ENCODE results near the gene CR1L.
"Not testable (repeated sequence)": the region's sequence is repeated elsewhere in the genome, so short reads cannot be mapped to it uniquely, and the experiment has no call there.

The CR1L gene

DNA sequence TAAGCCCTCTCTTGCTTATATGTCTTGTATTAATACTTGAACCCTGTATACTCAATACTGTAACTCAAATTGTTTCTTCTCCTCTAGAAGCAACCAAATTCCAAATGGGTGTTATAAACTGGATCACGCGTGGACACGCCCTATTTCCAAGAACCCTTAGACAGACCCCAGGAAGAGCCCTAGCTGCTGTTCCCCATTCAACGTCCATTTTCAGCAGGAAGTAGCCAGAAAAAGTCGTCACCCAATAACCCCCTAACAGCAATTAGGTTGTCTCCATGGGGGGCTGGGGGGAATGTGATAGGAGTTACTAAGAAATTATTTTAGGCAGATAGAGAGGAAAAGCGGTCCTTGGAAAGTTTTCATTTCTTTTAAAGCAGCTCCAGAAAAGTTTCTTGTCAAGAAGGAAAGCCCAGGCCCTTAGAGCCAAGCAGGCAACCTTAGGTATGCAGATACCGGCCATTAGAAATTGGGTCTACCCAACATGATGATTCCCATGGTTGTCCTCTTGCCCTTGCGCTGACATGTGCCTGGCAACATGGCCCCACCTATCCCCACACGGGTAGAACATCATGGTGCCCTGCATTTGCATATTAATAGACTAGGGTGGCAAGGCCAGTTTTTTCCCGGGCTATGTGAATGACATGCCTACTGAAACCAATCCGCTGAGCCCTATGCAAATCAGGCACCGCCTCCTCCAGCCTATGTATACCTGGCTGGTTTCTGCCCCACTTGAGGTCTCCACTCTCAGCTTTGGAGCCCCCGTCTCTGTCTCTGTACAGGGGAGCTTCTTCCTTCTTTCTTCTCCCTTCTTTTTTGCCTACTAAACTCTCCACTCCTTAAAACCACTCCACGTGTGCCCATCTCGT is 102.9 kb downstream of the CR1L start:
- DNase-seq, result no peak

DNA sequence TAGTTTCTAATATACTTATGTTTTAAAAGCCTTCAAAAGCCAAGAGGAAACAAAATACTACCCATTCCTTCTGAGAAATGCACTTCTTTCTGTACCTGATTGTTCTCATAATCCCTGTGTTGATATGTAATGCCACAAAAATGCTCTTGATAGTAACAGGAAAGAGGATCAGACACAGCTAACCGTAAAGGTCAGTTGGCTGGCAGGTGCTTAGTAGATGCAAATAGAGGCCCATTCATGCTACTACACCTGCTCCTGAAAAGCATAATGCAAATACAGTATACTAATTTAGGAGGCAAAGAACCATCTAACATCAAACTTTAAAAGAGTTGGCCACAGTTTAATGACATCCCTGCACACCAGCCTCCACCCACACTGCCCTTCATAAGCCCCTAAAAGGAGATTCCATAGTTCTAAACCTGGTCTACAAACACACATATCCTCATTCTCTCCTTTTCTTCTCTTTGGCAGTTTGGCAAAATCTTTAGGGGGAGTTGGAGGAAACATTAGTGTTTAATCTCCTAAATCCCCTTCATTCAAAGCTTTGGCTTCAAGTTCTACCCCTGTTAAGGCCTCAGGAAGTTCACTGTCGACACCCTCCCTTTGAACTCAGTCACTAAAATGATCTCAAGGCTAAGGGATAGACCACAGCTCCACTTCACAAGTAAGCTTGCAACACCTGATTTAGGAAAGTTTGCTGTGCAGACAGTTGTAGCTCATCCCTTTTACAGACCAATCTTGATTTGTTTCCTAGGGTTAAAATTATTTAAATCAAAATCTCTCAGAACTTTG is 104.0 kb downstream of the CR1L start:
- peak; percentile 22 for DNase-seq

DNA sequence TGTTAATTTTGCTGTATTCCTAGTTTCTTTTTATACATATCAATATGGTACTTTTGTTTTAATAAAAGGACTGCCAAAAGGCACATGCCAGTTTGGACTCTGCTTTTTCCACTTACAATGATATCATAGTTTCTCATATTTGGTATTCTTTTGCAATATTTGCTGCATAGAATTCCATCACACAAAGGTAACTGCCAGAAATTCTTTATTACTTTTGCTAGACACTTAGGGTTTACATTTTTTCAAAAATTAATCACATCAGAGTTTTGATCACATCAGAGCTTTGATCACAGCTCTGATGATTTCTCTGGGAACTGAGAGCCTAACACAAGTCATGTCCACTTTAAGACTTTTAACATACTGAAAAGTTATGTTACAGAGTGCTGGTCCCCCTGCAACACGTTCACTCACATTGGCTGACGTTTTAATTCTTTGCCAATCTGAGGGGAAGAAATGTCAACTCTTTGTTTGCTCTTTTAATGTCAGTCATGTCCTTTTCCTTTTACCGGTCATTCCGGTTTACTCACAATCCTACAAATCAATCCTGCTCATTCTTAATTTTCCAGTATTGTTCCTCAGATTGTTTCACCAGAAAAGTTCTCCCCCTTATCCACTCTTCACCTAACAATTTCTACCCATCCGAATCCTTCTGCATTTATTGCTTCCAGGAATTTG is 105.8 kb downstream of the CR1L start:
- DNase-seq, result no peak

DNA sequence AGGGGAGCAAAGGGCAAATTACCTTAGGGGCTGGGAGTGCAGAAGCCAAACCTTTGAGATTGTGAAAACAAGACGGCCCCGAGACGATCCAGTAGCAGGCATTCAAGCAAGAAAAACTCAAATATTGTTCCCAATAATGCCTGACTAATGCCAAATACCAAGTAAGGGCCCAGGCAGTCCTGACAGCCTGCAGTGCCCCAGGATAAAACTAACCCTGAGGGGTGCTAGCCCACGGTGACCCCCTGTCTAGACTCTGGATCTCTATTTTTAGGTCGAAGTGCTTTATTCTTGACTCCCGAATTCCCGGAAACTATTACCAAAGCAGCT is 106.5 kb downstream of the CR1L start:
- not testable (repeated sequence) for DNase-seq

DNA sequence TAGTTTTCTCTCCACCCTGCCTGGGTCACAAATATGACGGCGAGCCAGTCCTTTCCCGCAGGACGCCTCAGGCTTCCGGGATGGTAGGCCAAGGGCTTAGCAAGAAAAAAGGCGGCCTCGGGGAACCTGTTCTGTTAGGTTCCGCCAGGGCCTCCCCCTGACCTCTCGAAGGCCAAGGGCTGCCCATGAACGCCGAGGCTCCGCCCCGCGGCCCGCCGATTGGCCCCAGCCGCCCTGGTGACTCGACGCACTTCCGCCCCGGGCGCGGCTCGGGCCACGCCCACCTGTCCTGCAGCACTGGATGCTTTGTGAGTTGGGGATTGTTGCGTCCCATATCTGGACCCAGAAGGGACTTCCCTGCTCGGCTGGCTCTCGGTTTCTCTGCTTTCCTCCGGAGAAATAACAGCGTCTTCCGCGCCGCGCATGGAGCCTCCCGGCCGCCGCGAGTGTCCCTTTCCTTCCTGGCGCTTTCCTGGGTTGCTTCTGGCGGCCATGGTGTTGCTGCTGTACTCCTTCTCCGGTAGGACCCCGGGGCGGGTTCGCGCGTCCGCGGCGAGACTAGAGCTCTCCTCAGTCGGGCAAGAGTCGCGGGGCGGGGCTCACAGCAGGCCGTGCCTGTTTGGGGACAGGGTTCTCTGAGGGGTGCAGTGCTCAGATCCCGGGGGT is 107.0 kb downstream of the CR1L start, which contains the start of gene CD46:
TSS of gene CD46 (plus strand) at position 265 of the 666 bp plus-strand sequence. CDS start at position 424, 159 bp downstream.
- peak; percentile 94 for DNase-seq

DNA sequence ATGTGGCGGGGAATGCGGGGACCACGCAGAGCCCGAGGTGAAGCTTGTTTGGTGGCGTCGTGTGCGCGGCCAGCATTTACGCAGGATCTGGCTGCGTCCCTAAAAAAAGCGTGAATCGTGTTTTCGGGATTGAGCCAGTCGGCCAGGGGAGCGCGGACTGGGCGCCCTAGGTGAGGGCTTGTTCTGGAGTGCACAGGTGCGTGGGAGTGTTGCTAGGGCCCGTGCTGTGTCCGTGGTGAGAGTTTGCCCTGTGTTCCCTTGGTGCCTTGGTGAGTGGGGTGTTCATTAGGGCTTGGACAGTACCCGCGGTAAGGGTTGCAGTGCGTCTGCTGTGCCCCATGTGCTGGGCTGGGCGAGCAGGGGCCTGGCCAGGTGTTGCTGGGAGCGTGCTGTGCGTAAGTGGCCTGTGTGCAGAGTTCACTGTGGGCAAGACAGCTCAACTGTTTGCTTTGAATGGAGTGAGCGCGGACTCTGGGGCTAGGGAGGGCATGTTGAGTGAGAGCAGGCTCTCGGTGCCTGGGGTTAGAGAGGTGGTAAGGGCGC is 107.6 kb downstream of the CR1L start:
- DNase-seq, result peak; percentile 14

DNA sequence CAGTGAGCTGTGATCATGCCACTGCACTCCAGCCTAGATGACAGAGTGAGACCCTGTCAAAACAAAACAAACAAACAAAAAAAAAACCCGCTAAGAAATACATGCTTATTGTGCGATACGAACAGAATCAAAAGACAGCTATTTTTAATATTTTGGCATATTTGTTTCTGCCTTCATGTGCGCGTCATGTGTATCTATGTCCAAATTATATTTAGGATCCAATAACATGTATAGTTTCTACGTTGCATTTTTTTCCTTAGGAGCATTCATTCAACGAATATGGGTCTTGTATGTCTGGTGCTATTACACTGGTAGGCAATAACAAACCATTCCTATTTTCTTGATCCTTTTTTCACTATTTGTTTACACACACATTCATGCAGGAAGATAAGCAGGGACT is 108.7 kb downstream of the CR1L start:
- DNase-seq, result no peak

DNA sequence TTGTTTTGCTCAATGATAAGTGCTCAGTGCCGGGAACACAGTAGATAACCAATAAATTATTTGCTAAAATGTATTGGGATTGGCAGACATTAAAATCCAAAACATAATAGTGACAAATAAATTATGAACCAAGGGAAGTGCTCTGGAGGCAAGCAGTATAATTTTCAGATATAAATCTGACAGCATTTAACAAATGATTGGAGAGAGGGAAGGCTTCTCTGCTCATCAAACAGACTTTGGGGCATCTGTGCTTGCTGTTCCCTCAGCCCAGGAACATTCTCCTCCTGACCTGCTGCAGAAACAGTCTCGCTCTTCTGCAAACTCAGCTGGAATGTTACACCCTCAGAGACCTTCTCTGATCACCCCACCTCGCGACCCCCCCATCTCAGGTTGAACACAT is 109.1 kb downstream of the CR1L start:
- no peak for DNase-seq

DNA sequence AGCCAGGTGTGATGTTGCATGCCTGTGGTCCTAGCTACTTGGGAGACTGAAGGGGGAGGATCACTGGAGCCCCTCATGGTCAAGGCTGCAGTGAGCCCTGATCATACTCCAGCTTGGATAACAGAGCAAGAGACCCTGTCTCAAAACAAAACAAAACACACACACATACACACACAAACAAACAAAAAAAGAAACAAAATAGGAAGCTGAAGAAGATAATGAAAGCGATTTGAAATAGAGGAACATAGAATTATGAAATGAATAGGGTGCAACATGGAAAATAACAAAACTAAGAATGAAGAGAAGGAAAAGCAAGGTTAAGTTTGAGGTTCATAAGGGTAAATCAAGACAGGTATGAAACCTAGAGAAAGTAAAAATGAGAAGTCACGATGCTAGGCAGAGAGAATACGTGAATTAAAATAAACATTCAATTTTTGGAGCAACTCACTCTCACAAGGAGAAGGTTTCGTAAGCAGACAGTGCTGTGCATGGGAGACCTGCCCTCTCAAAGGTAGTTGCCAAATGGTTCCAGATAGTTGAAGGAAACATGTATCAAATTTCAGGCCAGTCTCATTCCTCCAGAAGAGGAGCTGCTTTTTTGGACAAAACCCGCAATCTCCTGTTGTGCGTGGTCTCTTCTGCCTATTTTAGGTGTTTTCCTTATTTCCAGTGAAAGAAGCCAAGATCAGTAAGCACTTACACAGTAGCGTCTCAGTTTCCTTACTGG is 110.2 kb downstream of the CR1L start:
- no peak for DNase-seq

DNA sequence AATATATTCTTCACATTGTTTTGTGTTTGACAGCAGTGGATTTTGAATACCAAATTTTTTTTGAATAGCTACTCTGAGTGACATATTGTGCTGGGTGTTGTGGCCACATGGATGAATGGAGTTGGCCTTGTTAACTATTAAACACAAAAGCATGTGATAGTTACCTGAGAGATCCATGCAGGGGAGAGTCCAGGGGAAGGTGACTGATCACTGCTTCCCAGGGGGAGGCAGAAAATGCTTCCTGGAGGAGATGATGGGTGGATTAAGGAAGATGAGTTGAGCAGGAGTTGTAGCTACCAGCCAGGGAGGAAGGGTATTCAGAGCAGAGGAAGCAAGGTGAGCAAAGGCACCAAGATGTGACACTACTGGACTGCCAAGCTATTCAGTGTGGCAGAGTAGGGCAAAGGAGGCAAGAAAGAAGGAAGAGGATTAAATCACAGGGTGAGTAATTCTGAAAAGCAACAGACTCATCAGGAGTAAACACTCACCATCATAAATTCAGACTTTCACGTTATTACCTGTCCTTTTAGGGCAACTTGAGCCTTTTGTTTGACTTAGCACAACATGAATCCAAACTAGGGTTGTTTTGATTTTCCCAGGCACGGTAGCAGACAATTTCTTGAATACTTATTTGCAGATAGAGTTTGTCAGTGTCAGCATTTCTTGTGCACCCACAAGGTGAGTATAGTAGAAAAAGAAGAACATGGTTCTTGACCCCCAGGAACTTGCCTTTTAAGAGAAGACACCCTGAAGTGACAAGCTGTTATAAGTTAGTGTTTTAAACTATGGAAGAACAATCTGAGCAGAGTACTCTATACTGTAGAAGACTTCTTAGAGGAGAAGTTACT is 111.1 kb downstream of the CR1L start:
- DNase-seq, result no peak

DNA sequence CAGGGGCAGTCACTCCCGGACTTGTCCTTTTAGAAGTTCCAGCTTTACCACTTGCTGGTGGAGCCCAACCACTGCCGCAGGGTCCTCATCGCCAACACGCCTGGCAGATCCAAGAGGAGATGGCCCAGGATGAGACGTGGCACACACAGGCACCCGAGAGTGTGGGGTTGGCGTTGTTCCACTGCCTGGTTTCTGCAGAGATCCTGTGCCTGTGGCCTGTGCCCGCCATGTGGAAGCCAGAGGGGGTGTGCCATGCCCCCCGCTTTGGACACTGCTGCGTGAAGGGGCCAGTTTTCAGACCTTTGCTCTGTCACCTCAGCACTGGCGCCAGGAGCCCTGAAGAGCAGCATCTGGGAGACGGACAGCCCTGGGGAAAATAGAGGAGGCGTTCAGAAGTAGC is 117.7 kb downstream of the CR1L start:
- DNase-seq, result no peak

DNA sequence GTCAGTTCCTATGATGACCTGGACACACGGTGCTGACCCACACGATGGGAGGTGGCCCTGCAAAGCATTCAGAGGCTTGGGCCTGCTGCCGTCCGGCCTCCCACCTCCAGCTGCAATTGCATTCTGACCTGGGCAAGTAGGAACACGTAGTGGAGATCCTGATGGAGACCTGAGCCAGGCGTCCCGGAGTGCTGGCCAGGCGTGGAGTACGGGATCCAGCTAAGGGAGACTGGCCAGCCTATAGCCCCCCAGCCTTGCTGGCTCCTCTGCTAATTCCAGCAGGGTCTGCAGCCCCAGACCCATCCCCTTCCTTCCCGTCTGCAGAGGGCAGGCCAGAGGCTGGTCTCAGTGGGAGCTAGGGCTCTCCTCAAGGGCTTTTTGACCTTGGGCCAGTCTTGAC is 118.2 kb downstream of the CR1L start:
- DNase-seq, result no peak

DNA sequence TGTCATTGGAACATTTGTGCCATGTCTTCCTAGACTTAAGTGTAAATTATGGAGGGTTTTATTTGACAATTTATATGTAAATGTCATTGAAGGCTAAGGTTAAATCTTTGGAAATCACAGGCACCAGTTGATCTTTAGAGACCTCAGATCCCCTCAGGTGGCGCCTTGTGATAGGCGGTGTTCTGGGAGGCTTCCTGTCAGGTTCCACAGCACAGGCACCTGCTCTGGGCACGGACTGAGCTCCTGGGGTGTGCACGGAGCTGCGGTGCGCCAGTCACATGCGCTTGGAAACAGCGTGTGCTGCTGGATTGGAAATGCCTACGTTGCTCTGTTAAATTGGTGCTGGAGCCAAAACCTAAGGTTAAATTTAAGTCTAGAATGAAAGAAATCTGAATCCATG is 119.0 kb downstream of the CR1L start:
- no peak for DNase-seq

DNA sequence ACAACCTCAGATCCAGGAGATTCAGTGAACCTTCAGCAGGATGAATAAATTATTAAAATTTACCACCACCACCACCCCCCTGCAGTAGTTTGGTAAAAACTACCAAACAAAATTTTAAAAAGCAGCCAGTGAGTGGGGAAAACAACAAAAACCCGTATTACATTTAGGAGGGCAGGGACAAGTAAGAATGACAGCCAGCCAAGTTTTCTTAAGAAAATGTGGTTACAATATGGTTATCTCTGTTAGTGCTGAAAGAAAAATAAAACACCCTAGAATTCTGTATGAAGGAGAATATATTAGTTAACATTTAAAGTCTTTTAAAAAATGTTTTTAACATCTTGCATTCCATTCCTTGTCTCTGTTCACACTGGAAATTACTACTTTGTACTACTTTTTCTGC is 121.6 kb downstream of the CR1L start:
- DNase-seq, result no peak

DNA sequence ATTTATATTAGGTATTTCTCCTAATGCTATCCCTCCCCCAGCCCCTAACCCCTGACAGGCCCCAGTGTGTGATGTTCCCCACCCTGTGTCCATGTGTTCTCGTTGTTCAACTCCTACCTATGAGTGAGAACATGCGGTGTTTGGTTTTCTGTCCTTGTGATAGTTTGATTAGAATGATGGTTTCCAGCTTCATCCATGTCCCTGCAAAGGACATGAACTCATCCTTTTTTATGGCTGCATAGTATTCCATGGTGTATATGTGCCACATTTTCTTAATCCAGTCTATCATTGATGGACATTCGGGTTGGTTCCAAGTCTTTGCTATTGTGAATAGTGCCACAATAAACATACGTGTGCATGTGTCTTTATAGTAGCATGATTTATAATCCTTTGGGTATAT is 125.6 kb downstream of the CR1L start:
- not testable (repeated sequence) for DNase-seq

Measured in CD4-positive, alpha-beta T cell treated with Interleukin-21 for 1 hour (primary cell).